Mucosa of descending colon (tissue), 3 donors: ENCODE results near the gene IL17B. TPM values are rescaled to one million over a fixed set of nuclear protein-coding genes. Genes with fewer than 3 reads are reported as not detected.

Experiments
- ATAC-seq: fragments of 200-7000 bp; cut with Tn5 transposase; one replicate; pipeline ENCODE4 v1.9.1; 2020; ENCODE audit warnings: mild to moderate bottlenecking, moderate library complexity
- DNase-seq, 3 donors: peaks; one replicate each; pipeline ENCODE4 v3.0.0-alpha.2; 2020
- H3K36me3 ChIP-seq: fragments of 200-600 bp; one replicate; pipeline ENCODE4 v1.8.0; 2021; ENCODE audit warnings: low read depth, mild to moderate bottlenecking
- H3K4me1 ChIP-seq: fragments of 200-600 bp; one replicate; pipeline ENCODE4 v1.8.0; 2021; ENCODE audit warnings: low read depth, mild to moderate bottlenecking
- H3K4me3 ChIP-seq: fragments of 200-600 bp; one replicate; pipeline ENCODE4 v1.8.0; 2021; ENCODE audit warnings: mild to moderate bottlenecking
- H3K9me3 ChIP-seq: fragments of 200-600 bp; one replicate; pipeline ENCODE4 v1.8.0; 2021; ENCODE audit warnings: mild to moderate bottlenecking
- CTCF ChIP-seq: fragments of 200-600 bp; IDR thresholded peaks from one replicate; pipeline ENCODE4 v1.8.0; 2022; ENCODE audit warnings: antibody characterized with exemption, mild to moderate bottlenecking
- intact Hi-C, 2 donors: fragments of 100-400 bp; cut with DNase I in 1 of 2; cut with micrococcal nuclease in 1 of 2; formaldehyde crosslinking; loops; one replicate each; pipeline versions ENCODE4 v1.11.0 to v1.11.1; 2022; cut with DNase I, micrococcal nuclease
- total RNA-seq, 3 donors: library from RNA; stranded (reverse); fragmentation: NEBNext Ultra II Directional in 2 of 3; extraction: Animal tissue kit (Norgen Biotek cat#: 25700) in 2 of 3; gene quantifications; one replicate each; pipeline versions ENCODE4 v1.2.1 to v1.2.4, GENCODE V29; 2021 to 2023
- donor health status: DM: no; HTN: no; CAD: no; lungs with moderate emphysema.
- donor health status: DM: no; HTN: no; CAD: no.
- donor health status: DM: no; HTN: yes; CAD: no.

IL17B gene
- total RNA-seq, 3 donors from 2014 or later: 0.92 TPM; not detected in 2

- peaks cover 7% of the 10 kb centered on the region for H3K4me1 ChIP-seq
- H3K36me3 ChIP-seq: no peaks in the 10 kb centered on the region
- intact Hi-C loops: loop anchor here (5.0 to 10.0 kb wide), 2 partner anchors 47 to 55 kb away; no protein-coding TSS in a partner anchor
- no peaks in the 10 kb centered on the region for H3K9me3 ChIP-seq
- no peak for TF ChIP-seq CTCF
- no peak for ATAC-seq
- no peak overlapping the region for H3K4me3 ChIP-seq
- DNase-seq: no peak
Measured at GRCh38 chr5:149379818-149380374, 804 bp upstream of the IL17B start.

- DNase-seq: no peak
- intact Hi-C loops: no loop called here
- no peaks in the 10 kb centered on the region for H3K9me3 ChIP-seq
- peaks cover 7% of the 10 kb centered on the region for H3K4me1 ChIP-seq
- no peak for ATAC-seq
- H3K4me3 ChIP-seq: no peak overlapping the region
- no peaks in the 10 kb centered on the region for H3K36me3 ChIP-seq
- no peak for TF ChIP-seq CTCF
Measured at GRCh38 chr5:149378241-149378820, 761 bp downstream of the IL17B start.

- no peak for DNase-seq
- H3K4me1 ChIP-seq: no peaks in the 10 kb centered on the region
- intact Hi-C loops: no loop called here
Measured at GRCh38 chr5:149376711-149377447, 2.2 kb downstream of the IL17B start.

GRCh38 chr5:149376104-149376503, 3.0 kb downstream of the IL17B start:
- ATAC-seq (no peak), DNase-seq (no peak)
- Histone ChIP-seq H3K4me3 (no peak overlapping the region), H3K4me1 (no peaks in the 10 kb centered on the region), H3K9me3 (no peaks in the 10 kb centered on the region), H3K36me3 (no peaks in the 10 kb centered on the region)
- no peak for TF ChIP-seq CTCF
- intact Hi-C loops: no loop called here

More at GRCh38 chr5:149376711-149377447, 2.2 kb downstream of the IL17B start:
- no peak overlapping the region for H3K4me3 ChIP-seq
- no peaks in the 10 kb centered on the region for H3K9me3 ChIP-seq
- no peaks in the 10 kb centered on the region for H3K36me3 ChIP-seq
- TF ChIP-seq CTCF: no peak
- no peak for ATAC-seq

GRCh38 chr5:149375434-149375833, 3.7 kb downstream of the IL17B start:
- intact Hi-C loops: no loop called here
- no peaks in the 10 kb centered on the region for H3K4me1 ChIP-seq
- H3K9me3 ChIP-seq: no peaks in the 10 kb centered on the region
- DNase-seq (no peak), ATAC-seq (no peak)
- no peak overlapping the region for H3K4me3 ChIP-seq
- H3K36me3 ChIP-seq: no peaks in the 10 kb centered on the region
- TF ChIP-seq CTCF: no peak
